BLaER1 treated with 17β-estradiol and CSF1 and Interleukin-3, amounts not matched to agents 10 nM and 100 nM (cell line): ENCODE results near the gene AUH.

Experiments
- H3K27ac ChIP-seq, 11 experiments: shearing (Covaris generic); formaldehyde crosslinking; 2 replicates each; pipeline ENCODE4 v1.8.1; 2022
- H3K27me3 ChIP-seq, 11 experiments: shearing (Covaris generic); formaldehyde crosslinking; 2 replicates each; pipeline ENCODE4 v1.8.1; 2022
- H3K36me3 ChIP-seq, 11 experiments: shearing (Covaris generic); formaldehyde crosslinking; 2 replicates each; pipeline ENCODE4 v1.8.1; 2022
- H3K4me1 ChIP-seq, 10 experiments: shearing (Covaris generic); formaldehyde crosslinking; 2 replicates each; pipeline ENCODE4 v1.8.1; 2022
- H3K4me2 ChIP-seq, 11 experiments: shearing (Covaris generic); formaldehyde crosslinking; 2 replicates each; pipeline ENCODE4 v1.8.1; 2022
- H3K4me3 ChIP-seq, 10 experiments: shearing (Covaris generic); formaldehyde crosslinking; 2 replicates each; pipeline ENCODE4 v1.8.1; 2022
- H3K9ac ChIP-seq, 11 experiments: shearing (Covaris generic); formaldehyde crosslinking; 2 replicates each; pipeline ENCODE4 v1.8.1; 2022
- H3K9me3 ChIP-seq, 11 experiments: shearing (Covaris generic); formaldehyde crosslinking; replicated peaks in 1 of 11; 2 replicates each; pipeline ENCODE4 v1.8.1; 2022
- H4K20me1 ChIP-seq, 11 experiments: shearing (Covaris generic); formaldehyde crosslinking; 2 replicates each; pipeline ENCODE4 v1.8.1; 2022
- Cebpa-rat ChIP-seq, 11 experiments: shearing (Covaris generic); IDR thresholded peaks; 2 replicates each; pipeline ENCODE4 v1.8.1; 2022

The AUH gene

DNA sequence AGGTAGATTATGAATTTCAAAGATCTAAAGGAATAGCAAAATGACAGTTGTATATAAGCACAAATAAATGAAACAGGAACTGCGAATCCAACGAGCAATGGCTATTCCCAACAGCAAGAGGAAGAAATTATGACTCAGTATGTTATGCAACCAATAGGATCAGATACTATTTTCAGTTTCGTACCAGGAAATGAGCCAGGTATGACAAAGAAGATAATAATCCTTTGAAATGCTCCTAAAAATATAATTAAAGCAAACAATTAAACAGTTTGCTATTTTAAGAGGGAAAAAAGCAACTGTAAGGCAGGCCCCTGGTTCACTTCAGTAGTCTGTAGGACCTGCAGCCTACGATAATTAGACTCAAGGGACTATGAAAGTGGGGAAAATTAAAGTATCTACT, 58.9 kb downstream of the AUH start:
- Histone ChIP-seq H3K27me3 (no peaks in the 10 kb centered on the region), H3K9me3 (no peaks in the 10 kb centered on the region; a peak in 1 of 22 replicates), H3K27ac (peak overlapping the region in 8 of 11 experiments; percentile 0 to 74 (median 43); a peak in 9 of 22 replicates), H4K20me1 (no peaks in the 10 kb centered on the region), H3K4me1 (peaks cover 0 to 33% (median 15%) of the 10 kb centered on the region in 10 experiments; a peak in 14 of 20 replicates), H3K4me3 (peak overlapping the region in 1 of 10 experiments; percentile 52; a peak in 2 of 20 replicates), H3K4me2 (peak overlapping the region in 8 of 11 experiments; percentile 24 to 85 (median 78); a peak in 16 of 22 replicates), H3K9ac (peak overlapping the region in 1 of 11 experiments; percentile 3; a peak in 2 of 22 replicates), H3K36me3 (peaks cover 0 to 35% (median 10%) of the 10 kb centered on the region in 11 experiments; a peak in 12 of 22 replicates)
- peak in 1 of 11 experiments; percentile 42; a peak in 2 of 22 replicates for TF ChIP-seq Cebpa-rat (IDR thresholded peaks at IDR 0.05)

DNA sequence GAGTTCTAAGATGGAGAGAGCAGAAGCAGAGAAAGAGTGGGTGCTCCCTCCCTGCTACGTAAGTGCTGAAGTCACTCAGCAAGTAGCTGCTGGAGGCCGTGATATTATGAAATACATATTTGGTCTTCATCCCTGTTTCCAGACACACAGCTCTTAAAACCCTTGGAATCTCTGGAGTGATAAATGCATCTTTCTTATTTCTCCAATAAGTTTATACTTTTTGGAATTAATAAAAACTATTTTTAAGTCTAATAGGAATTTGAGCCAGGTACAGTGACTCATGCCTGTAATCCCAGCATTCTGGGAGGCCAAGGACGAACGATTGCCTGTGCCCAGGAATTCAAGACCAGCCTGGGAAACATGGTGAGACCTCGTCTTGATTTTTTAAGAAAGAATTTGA, 60.6 kb downstream of the AUH start:
- no peak overlapping the region for H3K27ac ChIP-seq
- no peaks in the 10 kb centered on the region for H4K20me1 ChIP-seq
- peaks cover 0 to 43% (median 24%) of the 10 kb centered on the region in 11 experiments; a peak in 16 of 22 replicates for H3K36me3 ChIP-seq
- no peak overlapping the region for H3K4me2 ChIP-seq
- H3K27me3 ChIP-seq: no peaks in the 10 kb centered on the region
- no peak overlapping the region for H3K4me3 ChIP-seq
- H3K9ac ChIP-seq: no peak overlapping the region
- no peak for TF ChIP-seq Cebpa-rat (IDR thresholded peaks at IDR 0.05)
- peaks cover 0 to 4% (median 0%) of the 10 kb centered on the region in 11 experiments; a peak in 2 of 22 replicates for H3K9me3 ChIP-seq
- H3K4me1 ChIP-seq: peaks cover 0 to 41% (median 15%) of the 10 kb centered on the region in 10 experiments; a peak in 14 of 20 replicates

DNA sequence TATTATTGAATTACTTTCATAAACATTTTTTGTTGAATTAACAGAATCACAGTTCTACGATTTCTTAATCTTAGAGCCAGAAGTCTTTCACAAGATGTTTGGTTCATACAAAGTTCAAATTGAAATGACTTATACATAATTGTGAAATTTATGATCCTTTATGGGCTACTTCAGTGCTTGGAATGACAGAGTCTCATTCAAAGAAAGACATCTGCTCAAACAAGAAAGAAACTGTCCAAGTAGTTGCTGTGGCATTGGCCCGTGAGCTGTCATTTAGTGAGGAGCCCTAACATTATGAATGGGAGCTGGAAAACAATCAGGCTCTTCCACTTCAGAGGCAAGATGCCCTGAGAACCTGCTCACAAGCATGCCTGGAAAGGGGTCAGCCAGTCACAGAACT, 63.4 kb downstream of the AUH start:
- Histone ChIP-seq H3K4me3 (no peak overlapping the region), H3K4me2 (peak overlapping the region in 1 of 11 experiments; percentile 3; a peak in 1 of 22 replicates), H4K20me1 (no peaks in the 10 kb centered on the region), H3K27ac (no peak overlapping the region), H3K36me3 (peaks cover 26 to 62% (median 45%) of the 10 kb centered on the region in 11 experiments), H3K9ac (no peak overlapping the region), H3K9me3 (peaks cover 0 to 23% (median 6%) of the 10 kb centered on the region in 11 experiments; a peak in 11 of 22 replicates), H3K27me3 (no peaks in the 10 kb centered on the region), H3K4me1 (peaks cover 9 to 38% (median 22%) of the 10 kb centered on the region in 10 experiments)
- no peak for TF ChIP-seq Cebpa-rat (IDR thresholded peaks at IDR 0.05)

DNA sequence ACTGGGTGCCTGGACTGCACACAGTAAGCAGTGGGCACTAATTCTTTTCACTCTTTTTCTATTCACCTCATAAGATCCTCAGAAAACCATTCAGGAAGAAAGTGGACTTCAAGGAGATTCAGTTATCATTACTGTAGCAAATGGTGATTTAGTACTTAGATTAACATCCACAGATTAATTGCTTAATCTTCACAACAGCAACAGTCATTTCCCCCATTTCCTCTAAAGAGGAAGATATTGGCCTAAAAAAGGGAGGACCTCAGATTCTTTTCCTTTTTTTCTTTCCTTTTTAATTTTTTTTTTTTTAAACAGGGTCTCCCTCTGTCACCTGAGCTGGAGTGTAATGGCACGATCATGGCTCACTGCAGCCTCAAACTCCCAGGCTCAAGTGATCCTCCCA, 64.4 kb downstream of the AUH start:
- no peak overlapping the region for H3K4me3 ChIP-seq
- no peak overlapping the region for H3K9ac ChIP-seq
- H3K4me2 ChIP-seq: peak overlapping the region in 4 of 11 experiments; percentile 20 to 43 (median 30); a peak in 7 of 22 replicates
- no peaks in the 10 kb centered on the region for H3K27me3 ChIP-seq
- no peak for TF ChIP-seq Cebpa-rat (IDR thresholded peaks at IDR 0.05)
- H3K36me3 ChIP-seq: peaks cover 35 to 72% (median 55%) of the 10 kb centered on the region in 11 experiments
- peaks cover 9 to 28% (median 12%) of the 10 kb centered on the region in 10 experiments for H3K4me1 ChIP-seq
- no peaks in the 10 kb centered on the region for H4K20me1 ChIP-seq
- H3K9me3 ChIP-seq: peaks cover 0 to 23% (median 6%) of the 10 kb centered on the region in 11 experiments; a peak in 11 of 22 replicates
- H3K27ac ChIP-seq: no peak overlapping the region

DNA sequence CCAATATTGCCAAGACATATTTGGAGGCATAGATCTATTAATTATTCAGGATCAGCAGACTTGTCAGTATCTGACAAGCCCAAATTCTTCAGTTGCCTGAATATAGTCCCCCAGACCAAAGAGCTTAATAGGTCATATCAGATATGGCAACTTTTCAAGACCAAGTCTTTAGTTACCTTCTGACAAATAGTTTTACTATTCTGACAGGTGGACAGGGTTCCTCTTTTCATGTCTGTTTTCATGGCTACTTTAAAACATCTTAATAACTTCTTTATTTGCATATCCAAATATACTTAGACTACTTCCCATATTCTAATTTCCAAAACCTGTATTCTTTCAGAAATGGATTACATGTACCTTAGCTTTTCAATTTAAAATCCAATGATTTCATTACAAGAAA, 65.4 kb downstream of the AUH start:
- no peak overlapping the region for H3K27ac ChIP-seq
- H3K4me2 ChIP-seq: no peak overlapping the region
- H3K36me3 ChIP-seq: peaks cover 41 to 78% (median 60%) of the 10 kb centered on the region in 11 experiments
- H3K9me3 ChIP-seq: peaks cover 0 to 23% (median 6%) of the 10 kb centered on the region in 11 experiments; a peak in 11 of 22 replicates
- no peak overlapping the region for H3K4me3 ChIP-seq
- no peak for TF ChIP-seq Cebpa-rat (IDR thresholded peaks at IDR 0.05)
- no peaks in the 10 kb centered on the region for H4K20me1 ChIP-seq
- H3K9ac ChIP-seq: no peak overlapping the region
- peaks cover 6 to 23% (median 12%) of the 10 kb centered on the region in 10 experiments; a peak in 19 of 20 replicates for H3K4me1 ChIP-seq
- H3K27me3 ChIP-seq: no peaks in the 10 kb centered on the region

DNA sequence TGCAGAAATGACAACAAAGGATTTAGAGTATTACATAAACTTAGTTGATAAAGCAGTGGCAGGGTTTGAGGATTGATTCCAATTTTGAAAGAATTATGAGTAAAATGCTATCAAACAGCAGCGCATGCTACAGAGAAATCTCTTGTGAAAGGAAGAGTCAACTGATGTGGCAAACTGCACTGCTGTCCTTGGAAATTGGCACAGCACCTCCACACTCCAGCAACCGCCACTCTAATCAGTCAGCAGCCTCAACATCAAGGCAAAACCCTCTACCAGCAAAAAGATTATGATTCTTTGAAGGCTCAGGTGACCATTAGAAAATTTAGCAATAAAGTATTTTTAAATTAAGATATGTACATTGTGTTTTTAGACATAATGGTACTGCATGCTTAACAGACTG, 66.4 kb downstream of the AUH start:
- Histone ChIP-seq H3K27me3 (no peaks in the 10 kb centered on the region), H3K4me2 (peak overlapping the region in 9 of 11 experiments; percentile 19 to 50 (median 28); a peak in 16 of 22 replicates), H3K9ac (no peak overlapping the region), H3K4me3 (no peak overlapping the region), H4K20me1 (no peaks in the 10 kb centered on the region), H3K27ac (no peak overlapping the region), H3K36me3 (peaks cover 45 to 82% (median 60%) of the 10 kb centered on the region in 11 experiments), H3K9me3 (peaks cover 0 to 23% (median 6%) of the 10 kb centered on the region in 11 experiments; a peak in 11 of 22 replicates), H3K4me1 (peaks cover 6 to 23% (median 12%) of the 10 kb centered on the region in 10 experiments; a peak in 19 of 20 replicates)
- TF ChIP-seq Cebpa-rat (IDR thresholded peaks at IDR 0.05): no peak

DNA sequence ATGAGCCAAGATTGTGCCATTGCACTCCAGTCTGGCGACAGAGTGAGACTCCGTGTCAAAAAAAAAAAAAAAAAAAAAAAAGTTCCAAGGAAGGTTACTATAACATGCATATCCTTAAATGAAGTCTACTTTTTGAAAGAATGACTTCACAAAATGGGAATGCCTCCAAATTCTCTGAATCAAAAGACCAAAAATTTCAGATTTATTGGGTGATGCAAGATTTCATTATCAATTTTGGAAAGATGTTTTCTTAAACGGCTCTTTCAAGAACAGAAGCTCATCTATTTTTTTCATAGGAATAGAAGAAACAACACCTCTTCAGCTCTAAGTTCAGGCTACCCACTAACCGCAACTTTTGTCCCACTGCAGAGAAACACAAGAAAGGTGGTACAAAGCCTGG, 69.9 kb downstream of the AUH start:
- Histone ChIP-seq H3K9me3 (peaks cover 0 to 23% (median 6%) of the 10 kb centered on the region in 11 experiments; a peak in 11 of 22 replicates), H3K36me3 (peaks cover 44 to 70% (median 54%) of the 10 kb centered on the region in 11 experiments), H3K4me3 (no peak overlapping the region), H4K20me1 (no peaks in the 10 kb centered on the region), H3K4me1 (peaks cover 0 to 13% (median 12%) of the 10 kb centered on the region in 10 experiments; a peak in 16 of 20 replicates), H3K27me3 (no peaks in the 10 kb centered on the region), H3K4me2 (no peak overlapping the region), H3K9ac (no peak overlapping the region), H3K27ac (no peak overlapping the region)
- TF ChIP-seq Cebpa-rat (IDR thresholded peaks at IDR 0.05): no peak

DNA sequence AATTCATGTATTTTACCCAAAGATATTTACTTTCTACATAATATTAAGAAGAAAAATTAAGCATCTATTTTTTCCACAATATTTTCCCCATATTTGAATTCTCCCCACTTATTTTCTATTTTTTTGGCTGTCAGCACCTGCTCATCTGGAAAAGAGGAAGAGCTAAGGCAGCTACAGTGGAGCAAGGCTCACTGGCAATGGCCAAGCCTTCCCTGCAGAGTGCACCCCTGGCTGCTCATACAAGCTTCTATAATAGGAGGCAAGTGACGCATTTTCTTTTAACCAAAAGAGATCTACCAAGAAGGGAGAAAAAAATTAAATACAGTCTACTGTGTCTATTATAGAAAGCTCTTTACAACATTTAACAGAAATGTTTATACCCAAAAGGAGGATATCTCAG, 72.5 kb downstream of the AUH start:
- no peak for TF ChIP-seq Cebpa-rat (IDR thresholded peaks at IDR 0.05)
- no peaks in the 10 kb centered on the region for H4K20me1 ChIP-seq
- peaks cover 0 to 12% (median 7%) of the 10 kb centered on the region in 11 experiments; a peak in 13 of 22 replicates for H3K9me3 ChIP-seq
- no peak overlapping the region for H3K4me2 ChIP-seq
- no peaks in the 10 kb centered on the region for H3K4me1 ChIP-seq
- H3K27ac ChIP-seq: no peak overlapping the region
- no peaks in the 10 kb centered on the region for H3K27me3 ChIP-seq
- peaks cover 23 to 44% (median 32%) of the 10 kb centered on the region in 11 experiments for H3K36me3 ChIP-seq
- no peak overlapping the region for H3K9ac ChIP-seq
- H3K4me3 ChIP-seq: no peak overlapping the region

DNA sequence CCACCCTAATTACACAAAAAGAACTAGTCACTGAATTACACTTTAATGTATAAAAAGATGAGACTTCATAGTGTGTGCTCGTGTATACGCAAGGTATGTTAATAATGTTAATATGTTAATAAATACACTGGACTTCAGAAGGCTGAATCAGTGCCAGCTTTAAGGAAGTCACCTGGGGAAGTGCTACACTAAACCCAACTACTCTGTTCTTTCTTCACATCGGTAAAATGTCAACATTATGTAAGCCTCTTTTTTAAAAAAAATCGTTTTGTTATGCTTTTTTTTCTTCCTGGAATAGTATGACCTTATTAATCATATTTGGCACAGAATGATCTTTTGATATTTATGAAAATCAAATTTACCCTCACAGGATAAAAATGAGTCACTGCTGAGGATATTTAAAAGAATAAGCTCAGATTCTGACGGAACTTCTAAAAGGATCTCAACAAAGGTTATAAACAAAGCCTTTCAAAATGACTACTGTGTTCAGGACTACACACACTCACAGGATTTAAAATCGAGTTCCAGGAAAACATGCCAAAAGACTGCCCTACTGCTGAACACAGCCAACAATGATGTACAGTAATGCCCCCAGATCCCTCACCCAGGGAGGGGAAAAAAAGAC, 75.9 kb downstream of the AUH start:
- no peaks in the 10 kb centered on the region for H3K27me3 ChIP-seq
- H3K36me3 ChIP-seq: peaks cover 0 to 13% (median 3%) of the 10 kb centered on the region in 11 experiments; a peak in 9 of 22 replicates
- no peak overlapping the region for H3K4me3 ChIP-seq
- H3K4me1 ChIP-seq: no peaks in the 10 kb centered on the region
- TF ChIP-seq Cebpa-rat (IDR thresholded peaks at IDR 0.05): no peak
- no peaks in the 10 kb centered on the region; a peak in 1 of 22 replicates for H4K20me1 ChIP-seq
- H3K9me3 ChIP-seq: peaks cover 0 to 13% (median 6%) of the 10 kb centered on the region in 11 experiments; a peak in 9 of 22 replicates
- H3K4me2 ChIP-seq: no peak overlapping the region
- no peak overlapping the region for H3K27ac ChIP-seq
- H3K9ac ChIP-seq: no peak overlapping the region
